ENCODE data around the gene R3HDM1.

- TF ChIP-seq SMC3 (conservative IDR thresholded peaks at IDR 0.05; ENCODE audit: poor library complexity) (no peak), RAD21 (conservative IDR thresholded peaks at IDR 0.05) (no peak), EZH2 (IDR thresholded peaks at IDR 0.05; ENCODE audit: borderline replicate concordance, insufficient read depth, low read length, poor library complexity, severe bottlenecking) (no peak), CTCF (IDR thresholded peaks at IDR 0.05; ENCODE audit: poor library complexity, severe bottlenecking) (no peak), REST (IDR thresholded peaks at IDR 0.05; ENCODE audit: borderline replicate concordance) (no peak), POLR2AphosphoS5 (IDR thresholded peaks at IDR 0.05) (no peak), EP300 (conservative IDR thresholded peaks at IDR 0.05; ENCODE audit: poor library complexity, severe bottlenecking) (no peak), TAF1 (IDR thresholded peaks at IDR 0.05; ENCODE audit: low read depth) (no peak), MXI1 (conservative IDR thresholded peaks at IDR 0.05; ENCODE audit: poor library complexity, severe bottlenecking) (no peak)
Observed at GRCh38 chr2:135701442-135701841, 170.2 kb downstream of the R3HDM1 start.
